HepG2 (cell line): ENCODE data around the gene MAP1LC3A. TPM values are rescaled to one million over a fixed set of nuclear protein-coding genes. Genes with fewer than 3 reads are reported as not detected.
A peak's percentile ranks its signal among the peaks of the same experiment; 100 is the strongest.

Experiments
- ATAC-seq: fragments of 200-7000 bp; cut with Tn5 transposase; 3 replicates; pipeline ENCODE4 v1.9.1; 2020; ENCODE audit warnings: mild to moderate bottlenecking, moderate library complexity
- BruUV-seq: library from RNA; stranded (reverse); fragments of 400-500 nt; replicated peaks from 2 replicates; lab custom pipeline; 2021; lab: Mats Ljungman, UMichigan
- CTCF ChIA-PET: fragments of 300-600 bp; formaldehyde crosslinking; extraction: SDS; loops from one replicate; lab custom pipeline; 2021; ENCODE audit warnings: low total read pairs, inconsistent platforms, low intra/inter-chr PET ratio; lab: Yijun Ruan, JAX
- POLR2A ChIA-PET: fragments of 350-600 bp; sonication (Branson Sonifier 250); formaldehyde crosslinking; loops from one replicate; lab custom pipeline; 2020; ENCODE audit warnings: antibody characterized with exemption, inconsistent platforms; lab: Yijun Ruan, JAX
- DNase-seq: peaks from one replicate; pipeline ENCODE4 v3.0.0-alpha.2; 2015; ENCODE audit warnings: low spot score
- FAIRE-seq: peaks from 3 replicates; lab custom pipeline; 2011; peaks lifted over from hg19 to GRCh38; lab: Jason Lieb, UNC
- H2AFZ ChIP-seq: one replicate; pipeline ENCODE4 v1.6.1; 2011; ENCODE audit warnings: low read length, inconsistent platforms
- H3K27ac ChIP-seq: fragments of 300-600 bp; 3 replicates; pipeline ENCODE4 v1.8.0; 2011; ENCODE audit warnings: mixed run types, mild to moderate bottlenecking, mixed read lengths, low read length, inconsistent platforms; ENCODE audit not compliant: insufficient read depth; ENCODE audit errors: extremely low read length
- H3K27me3 ChIP-seq, 2 experiments: fragments of 200-600 bp in 1 of 2; 2 replicates in 1 of 2; 3 replicates in 1 of 2; pipeline versions ENCODE4 v1.6.0 to v1.8.0; 2011; ENCODE audit warnings: low read length in 2 of 2, mild to moderate bottlenecking in 2 of 2, moderate library complexity in 2 of 2, inconsistent platforms in 1 of 2; ENCODE audit not compliant: insufficient read depth in 2 of 2, control insufficient read depth in 1 of 2
- H3K36me3 ChIP-seq, 2 experiments: fragments of 200-600 bp in 1 of 2; replicated peaks in 1 of 2; 2 replicates in 1 of 2; 3 replicates in 1 of 2; pipeline versions ENCODE4 v1.5.1 to v1.8.0; 2011; ENCODE audit warnings: low read length in 2 of 2, inconsistent platforms in 1 of 2; ENCODE audit not compliant: insufficient read depth in 2 of 2, control insufficient read depth in 1 of 2
- H3K4me1 ChIP-seq: 2 replicates; pipeline ENCODE4 v1.5.1; 2012; ENCODE audit warnings: low read length, inconsistent platforms; ENCODE audit not compliant: insufficient read depth
- H3K4me2 ChIP-seq: 2 replicates; pipeline ENCODE4 v1.6.0; 2011; ENCODE audit warnings: low read depth, low read length, inconsistent platforms
- H3K4me3 ChIP-seq, 3 experiments: fragments of 200-600 bp in 1 of 3; sonication (generic), shearing (Covaris generic) in 1 of 3; replicated peaks in 1 of 3; 2 replicates each; pipeline ENCODE4 v1.5.1; 2011 to 2016; ENCODE audit warnings: low read length in 3 of 3, inconsistent platforms in 2 of 3, low read depth in 2 of 3, mild to moderate bottlenecking in 2 of 3, control low read depth in 1 of 3, mixed read lengths in 1 of 3; ENCODE audit not compliant: insufficient read depth in 1 of 3
- H3K79me2 ChIP-seq: one replicate; pipeline ENCODE4 v1.6.1; 2011; ENCODE audit warnings: low read length, inconsistent platforms; ENCODE audit not compliant: insufficient read depth
- H3K9ac ChIP-seq: 2 replicates; pipeline ENCODE4 v1.6.0; 2011; ENCODE audit warnings: mild to moderate bottlenecking, low read depth, low read length, inconsistent platforms; ENCODE audit not compliant: insufficient read depth
- H3K9me3 ChIP-seq: 2 replicates; pipeline ENCODE4 v1.5.1; 2012; ENCODE audit warnings: mild to moderate bottlenecking, low read length
- H4K20me1 ChIP-seq: 2 replicates; pipeline ENCODE4 v1.6.0; 2011; ENCODE audit warnings: inconsistent platforms, mild to moderate bottlenecking, low read length, moderate library complexity; ENCODE audit not compliant: insufficient read depth
- FOXO1 ChIP-seq: sonication (generic); formaldehyde crosslinking; IDR thresholded peaks from 2 replicates; pipeline ENCODE4 v1.4.0; 2020; ENCODE audit warnings: missing genetic modification reagents
- FUBP1 ChIP-seq: sonication (generic); formaldehyde crosslinking; IDR thresholded peaks from 2 replicates; pipeline ENCODE4 v1.5.1; 2020; ENCODE audit warnings: missing genetic modification reagents, mild to moderate bottlenecking, borderline replicate concordance
- GTF2F1 ChIP-seq: fragments of 150-350 bp; IDR thresholded peaks from 2 replicates; pipeline ENCODE4 v1.6.1; 2014; ENCODE audit warnings: low read length
- GZF1 ChIP-seq: sonication (generic); formaldehyde crosslinking; IDR thresholded peaks from 2 replicates; pipeline ENCODE4 v1.5.1; 2020; ENCODE audit warnings: mild to moderate bottlenecking, missing genetic modification reagents
- MYC ChIP-seq: sonication (generic); formaldehyde crosslinking; IDR thresholded peaks from 2 replicates; pipeline ENCODE4 v1.9.0; 2021; ENCODE audit warnings: missing genetic modification reagents, borderline replicate concordance
- THRA ChIP-seq: sonication (generic); formaldehyde crosslinking; IDR thresholded peaks from 2 replicates; pipeline ENCODE4 v1.4.0; 2020; ENCODE audit warnings: missing genetic modification reagents, borderline replicate concordance
- ZNF687 ChIP-seq: sonication (generic); formaldehyde crosslinking; IDR thresholded peaks from 2 replicates; pipeline ENCODE4 v1.5.1; 2020; ENCODE audit warnings: mild to moderate bottlenecking, missing genetic modification reagents, moderate library complexity
- ZNF704 ChIP-seq: sonication (generic); formaldehyde crosslinking; IDR thresholded peaks from 2 replicates; pipeline ENCODE4 v1.8.1; 2023; ENCODE audit warnings: mild to moderate bottlenecking, inconsistent platforms, moderate library complexity, missing genetic modification reagents, borderline replicate concordance
- WGBS: methylation state at CpG from one replicate; pipeline ENCODE4 v1.1.6; 2017; ENCODE audit warnings: low lambda C conversion rate; 5-methylcytosine and 5-hydroxymethylcytosine counted together
- in situ Hi-C: cut with HindIII; loops from 2 replicates; pipeline ENCODE4 v1.10.0; 2017; ENCODE audit warnings: low pct_unique_long_range_greater_than_20kb; ENCODE audit not compliant: extremely low pct_ligation_motif_present
- intact Hi-C: fragments of 100-400 bp; cut with micrococcal nuclease; formaldehyde crosslinking; loops from one replicate; pipeline ENCODE4 v1.10.0; 2022; ENCODE audit not compliant: unreplicated experiment
- polyA plus RNA-seq, 8 experiments: library from polyadenylated mRNA; depleted of rRNA in 3 of 8; stranded (reverse) in 7 of 8; unstranded in 1 of 8; fragments of >200 nt; fragmentation: Illumina TruSeq in 4 of 8; extraction: Trizol in 4 of 8; gene quantifications; 2 replicates each; pipeline versions ENCODE4 v1.2.1 to v1.2.3, GENCODE V29; 2011 to 2016; ENCODE audit warnings: low read depth in 4 of 8, missing spikeins in 1 of 8, mixed read lengths in 1 of 8; ENCODE audit not compliant: insufficient read depth in 1 of 8
- total RNA-seq, 5 experiments: library from RNA; depleted of rRNA; stranded (reverse); fragments of >200 nt; fragmentation: Illumina TruSeq; extraction: Trizol; gene quantifications; 2 replicates each; pipeline ENCODE4 v1.2.3, GENCODE V29; 2016; ENCODE audit warnings: low read depth in 1 of 5

The MAP1LC3A gene
- total and polyA plus RNA-seq, 2 of the 13 experiments (the other 11 are each of a cell fraction or from before 2014, with no cell fraction given), result not detected

- Histone ChIP-seq H3K27me3 (no peaks in the 10 kb centered on the region), H3K4me3 (no peak overlapping the region), H3K4me1 (no peaks in the 10 kb centered on the region), H3K4me2 (no peak overlapping the region), H4K20me1 (peaks cover 4% of the 10 kb centered on the region; the same call in 1 of the 2 replicates), H3K9me3 (no peaks in the 10 kb centered on the region)
- no TSS peak for BruUV-seq
- in situ Hi-C loops, result no loop called here
- ChIA-PET CTCF (no interaction called here), POLR2A (interaction anchor here (0.9 kb wide), 1 partner anchor 17 kb away, joined by 5 read pairs; the partner anchor contains the start of gene DYNLRB1)
- TF ChIP-seq ZNF687 (CRISPR knock-in tag), result 0 out of 2 replicates have a peak, but pooled peaks have one; percentile 17
- no peak for TF ChIP-seq MYC (CRISPR knock-in tag)
- TF ChIP-seq, all 625 proteins: peak for 1
- Histone ChIP-seq H3K27ac (no peak overlapping the region), H3K36me3 (peaks cover 71 to 93% of the 10 kb centered on the region in 2 experiments), H3K79me2 (peaks cover 13% of the 10 kb centered on the region), H2AFZ (no peak overlapping the region), H3K9ac (no peak overlapping the region)
- FAIRE-seq (no peak), DNase-seq (no peak), ATAC-seq (no peak)
- WGBS, result 95% methylated on average over 8 of the region's 8 CpGs
- intact Hi-C loops, result no loop called here
Observed at GRCh38 chr20:34532320-34532719, 26.2 kb upstream of the MAP1LC3A start.

GRCh38 chr20:34532756-34533155 is 25.8 kb upstream of the MAP1LC3A start:
- Histone ChIP-seq H3K27me3 (no peaks in the 10 kb centered on the region), H3K9me3 (no peaks in the 10 kb centered on the region), H3K4me1 (no peaks in the 10 kb centered on the region), H3K79me2 (peaks cover 13% of the 10 kb centered on the region), H3K36me3 (peaks cover 71 to 93% of the 10 kb centered on the region in 2 experiments), H3K9ac (no peak overlapping the region), H2AFZ (no peak overlapping the region), H3K27ac (no peak overlapping the region), H4K20me1 (peaks cover 4% of the 10 kb centered on the region; the same call in 1 of the 2 replicates), H3K4me2 (no peak overlapping the region), H3K4me3 (no peak overlapping the region)
- ATAC-seq (no peak), DNase-seq (no peak), FAIRE-seq (no peak)
- intact Hi-C loops (no loop called here), in situ Hi-C loops (no loop called here)
- no TSS peak for BruUV-seq
- CTCF ChIA-PET, result no interaction called here
- POLR2A ChIA-PET, result interaction anchor here (0.9 kb wide), 1 partner anchor 17 kb away, joined by 5 read pairs; the partner anchor contains the start of gene DYNLRB1
- WGBS, result 95% methylated on average over 7 of the region's 7 CpGs
- no peak for TF ChIP-seq THRA (CRISPR knock-in tag)
- TF ChIP-seq GZF1 (CRISPR knock-in tag), result no peak
- no peak for TF ChIP-seq FUBP1
- no peak for TF ChIP-seq FOXO1 (CRISPR knock-in tag)
- no peak for TF ChIP-seq ZNF704 (CRISPR knock-in tag)
- no peak for TF ChIP-seq GTF2F1
